Stimulated activated memory B cell treated with anti-CD40 and anti-IgM and Interleukin-4, amounts not matched to agents 10 μg/mL and 1 μg/mL and 100 μg/mL, for 72 hours (primary cell): ENCODE results near the gene DDX31.
"Not testable (repeated sequence)": the region's sequence is repeated elsewhere in the genome, so short reads cannot be mapped to it uniquely, and the experiment has no call there.

Experiments
- ATAC-seq: fragments of 150-1000 bp; cut with Tn5 transposase; 2 replicates; pipeline ENCODE4 v1.10.0; 2021
- H3K27ac Mint-ChIP-seq: one replicate; pipeline ENCODE4 v1.8.0; 2022; ENCODE audit warnings: mild to moderate bottlenecking, mixed read lengths
- H3K27me3 Mint-ChIP-seq: one replicate; pipeline ENCODE4 v1.8.0; 2022; ENCODE audit warnings: mixed read lengths
- H3K36me3 Mint-ChIP-seq: one replicate; pipeline ENCODE4 v1.8.0; 2022; ENCODE audit warnings: mixed read lengths
- H3K4me1 Mint-ChIP-seq: one replicate; pipeline ENCODE4 v1.8.0; 2022; ENCODE audit warnings: mixed read lengths
- H3K4me3 Mint-ChIP-seq: one replicate; pipeline ENCODE4 v1.8.0; 2022; ENCODE audit warnings: mild to moderate bottlenecking, moderate library complexity, mixed read lengths
- H3K9me3 Mint-ChIP-seq: one replicate; pipeline ENCODE4 v1.8.0; 2022; ENCODE audit warnings: mixed read lengths

Gene DDX31

GRCh38 chr9:132669698-132670456, at the start of gene DDX31:
DDX31 (minus strand) TSS chr9:132669983; CDS start chr9:132669934, 49 bp downstream.
- H3K4me1 Mint-ChIP-seq, result peaks cover 47% of the 10 kb centered on the region
- H3K27ac Mint-ChIP-seq, result peak within 1 kb of the TSS; percentile 96
- peak; percentile 96 for ATAC-seq
- H3K9me3 Mint-ChIP-seq, result no peaks in the 10 kb centered on the region
- no peaks in the 10 kb centered on the region for H3K27me3 Mint-ChIP-seq
- peak within 1 kb of the TSS; percentile 85 for H3K4me3 Mint-ChIP-seq
- H3K36me3 Mint-ChIP-seq, result peaks cover 6% of the 10 kb centered on the region

GRCh38 chr9:132718381-132718928, 48.7 kb upstream of the DDX31 start:
- not testable (repeated sequence) for H3K36me3 Mint-ChIP-seq, ATAC-seq, H3K4me3 Mint-ChIP-seq, H3K4me1 Mint-ChIP-seq, H3K9me3 Mint-ChIP-seq, H3K27ac Mint-ChIP-seq
- H3K27me3 Mint-ChIP-seq, result peaks cover 43% of the 10 kb centered on the region

DNA sequence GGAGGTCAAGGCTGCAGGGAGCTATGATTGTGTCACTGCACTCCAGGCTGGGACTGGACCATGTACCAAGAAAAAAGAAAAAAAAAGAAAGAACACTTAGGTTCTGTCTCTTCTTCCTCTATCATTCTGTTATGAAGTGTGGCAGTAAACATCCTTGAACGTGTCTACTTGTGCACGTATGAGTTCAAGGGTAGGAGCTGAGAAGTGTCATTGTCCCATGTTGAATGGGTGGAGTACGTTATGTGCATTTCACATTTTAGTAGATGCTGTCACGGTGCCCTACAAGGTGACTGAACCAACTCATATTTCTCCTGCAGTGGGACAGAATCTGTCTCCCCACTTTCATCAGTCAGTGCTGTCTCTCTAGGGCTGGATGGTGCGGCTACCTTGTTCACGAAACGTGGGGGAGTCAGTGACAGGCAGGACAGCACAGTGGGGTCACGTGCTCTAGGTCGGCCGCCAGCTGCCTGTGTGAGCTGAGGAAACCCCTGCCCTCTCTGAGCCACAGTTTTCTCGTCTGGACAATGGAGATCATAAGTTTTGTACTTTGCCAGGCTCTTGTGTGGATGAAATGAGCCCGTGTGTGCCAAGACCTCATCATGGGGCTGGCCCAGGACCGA, 47.7 kb upstream of the DDX31 start:
- no peaks in the 10 kb centered on the region for H3K4me1 Mint-ChIP-seq
- H3K27me3 Mint-ChIP-seq, result peaks cover 39% of the 10 kb centered on the region
- no peak overlapping the region for H3K27ac Mint-ChIP-seq
- ATAC-seq, result no peak
- H3K4me3 Mint-ChIP-seq, result no peak overlapping the region
- no peaks in the 10 kb centered on the region for H3K36me3 Mint-ChIP-seq
- no peaks in the 10 kb centered on the region for H3K9me3 Mint-ChIP-seq

DNA sequence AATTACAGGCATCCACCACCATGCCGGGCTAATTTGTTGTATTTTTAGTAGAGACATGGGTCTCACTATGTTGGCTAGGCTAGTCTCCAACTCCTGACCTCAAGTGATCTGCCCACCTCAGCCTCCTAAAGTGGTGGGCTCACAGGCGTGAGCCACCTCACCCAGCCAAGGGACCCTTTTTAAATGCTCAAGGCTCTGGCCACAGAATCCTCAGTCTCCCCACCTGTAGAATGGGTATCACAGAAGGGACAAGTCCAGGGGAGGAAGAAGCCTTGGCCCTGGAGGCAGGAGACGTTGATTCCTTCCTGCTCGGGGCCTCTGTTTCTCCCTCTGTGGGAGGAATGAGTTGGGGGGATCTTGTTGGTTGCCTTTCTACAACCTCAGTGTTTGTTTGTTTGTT, 46.2 kb upstream of the DDX31 start:
- Mint-ChIP-seq H3K27ac (no peak overlapping the region), H3K4me1 (no peaks in the 10 kb centered on the region), H3K4me3 (no peak overlapping the region), H3K9me3 (no peaks in the 10 kb centered on the region), H3K36me3 (no peaks in the 10 kb centered on the region), H3K27me3 (peaks cover 40% of the 10 kb centered on the region)
- ATAC-seq, result no peak

DNA sequence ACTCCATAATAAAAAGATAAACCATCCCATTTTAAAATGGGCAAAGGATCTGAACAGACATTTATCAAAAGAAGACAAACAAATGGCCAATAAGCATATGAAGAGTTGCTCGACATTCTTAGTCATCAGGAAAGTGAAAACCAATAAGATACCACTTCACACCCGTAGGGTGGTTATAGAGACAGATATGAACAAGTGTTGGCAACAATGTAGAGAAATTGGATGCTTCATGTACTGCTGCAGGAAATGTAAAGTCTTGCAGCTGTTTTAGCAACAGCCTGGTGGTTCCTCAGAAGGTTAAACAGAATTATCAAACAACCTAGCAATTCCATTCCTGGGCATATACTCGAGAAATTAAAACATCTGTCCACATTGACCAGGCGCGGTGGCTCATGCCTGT, 43.0 kb upstream of the DDX31 start:
- Mint-ChIP-seq H3K27ac (no peak overlapping the region), H3K4me3 (no peak overlapping the region), H3K27me3 (peaks cover 29% of the 10 kb centered on the region), H3K4me1 (no peaks in the 10 kb centered on the region), H3K36me3 (no peaks in the 10 kb centered on the region), H3K9me3 (no peaks in the 10 kb centered on the region)
- no peak for ATAC-seq

- H3K4me3 Mint-ChIP-seq, result no peak overlapping the region
- no peaks in the 10 kb centered on the region for H3K9me3 Mint-ChIP-seq
- peaks cover 21% of the 10 kb centered on the region for H3K27me3 Mint-ChIP-seq
- H3K4me1 Mint-ChIP-seq, result no peaks in the 10 kb centered on the region
- no peak for ATAC-seq
- no peak overlapping the region for H3K27ac Mint-ChIP-seq
- no peaks in the 10 kb centered on the region for H3K36me3 Mint-ChIP-seq
These were observed 42.1 kb upstream of the DDX31 start for GRCh38 chr9:132711846-132712245.

DNA sequence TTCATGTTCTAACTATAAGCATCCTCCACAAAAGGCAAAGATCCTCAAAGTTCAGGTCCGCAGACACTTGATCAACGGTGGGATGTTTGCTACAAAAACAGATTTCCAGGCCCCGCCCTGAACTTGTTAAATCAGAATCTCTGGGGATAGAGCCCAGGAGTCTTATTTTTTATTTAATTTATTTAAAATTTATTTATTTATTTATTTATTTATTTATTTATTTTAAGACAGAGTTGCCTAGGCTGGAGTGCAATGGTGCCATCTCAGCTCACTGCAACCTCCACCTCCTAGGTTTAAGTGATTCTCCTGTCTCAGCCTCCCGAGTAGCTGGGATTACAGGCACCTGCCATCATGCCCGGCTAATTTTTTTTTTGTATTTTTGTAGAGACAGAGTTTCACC, 41.4 kb upstream of the DDX31 start:
- not testable (repeated sequence) for H3K4me1 Mint-ChIP-seq, H3K9me3 Mint-ChIP-seq, ATAC-seq, H3K27ac Mint-ChIP-seq, H3K4me3 Mint-ChIP-seq, H3K36me3 Mint-ChIP-seq
- peaks cover 27% of the 10 kb centered on the region for H3K27me3 Mint-ChIP-seq

GRCh38 chr9:132710333-132710732, 40.5 kb upstream of the DDX31 start:
- Mint-ChIP-seq H3K4me1 (no peaks in the 10 kb centered on the region), H3K4me3 (no peak overlapping the region), H3K36me3 (no peaks in the 10 kb centered on the region), H3K27ac (no peak overlapping the region), H3K27me3 (peaks cover 35% of the 10 kb centered on the region), H3K9me3 (no peaks in the 10 kb centered on the region)
- ATAC-seq, result no peak

DNA sequence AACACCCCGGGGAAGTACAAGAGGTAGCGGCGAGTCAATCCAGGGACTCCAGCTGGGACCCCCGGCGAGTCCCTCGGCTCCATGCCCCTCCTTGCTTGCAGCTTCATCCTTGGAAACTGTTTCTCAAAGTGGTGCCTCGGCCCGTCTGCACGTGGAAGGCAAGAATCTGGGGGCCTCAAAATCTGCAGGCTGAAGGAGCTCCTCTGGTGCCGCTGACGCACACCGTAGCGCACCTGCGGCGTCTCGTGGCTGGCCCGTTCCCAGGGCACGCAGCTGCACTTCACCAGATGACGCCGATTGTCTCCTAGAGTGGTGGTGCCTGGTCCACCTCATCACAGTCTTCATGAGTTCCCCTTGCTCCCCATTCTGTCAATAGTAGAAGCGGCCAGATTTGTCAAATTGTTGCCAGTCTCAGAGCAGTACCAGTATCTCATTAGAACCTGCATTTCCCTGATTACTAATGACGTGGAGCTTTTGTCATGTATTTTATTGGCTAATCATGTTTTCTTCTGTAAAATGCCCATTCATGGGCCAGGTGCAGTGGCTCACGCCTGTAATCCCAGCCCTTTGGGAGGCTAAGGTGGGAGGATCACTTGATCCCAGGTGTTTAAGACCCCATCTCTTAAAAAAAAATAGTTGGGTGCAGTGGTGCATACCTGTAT, 39.1 kb upstream of the DDX31 start:
- peaks cover 49% of the 10 kb centered on the region for H3K27me3 Mint-ChIP-seq
- no peaks in the 10 kb centered on the region for H3K4me1 Mint-ChIP-seq
- no peak overlapping the region for H3K4me3 Mint-ChIP-seq
- ATAC-seq, result no peak
- no peaks in the 10 kb centered on the region for H3K9me3 Mint-ChIP-seq
- no peak overlapping the region for H3K27ac Mint-ChIP-seq
- no peaks in the 10 kb centered on the region for H3K36me3 Mint-ChIP-seq

GRCh38 chr9:132708239-132708638, 38.5 kb upstream of the DDX31 start:
- no peaks in the 10 kb centered on the region for H3K36me3 Mint-ChIP-seq
- ATAC-seq, result no peak
- H3K27me3 Mint-ChIP-seq, result peaks cover 45% of the 10 kb centered on the region
- no peak overlapping the region for H3K27ac Mint-ChIP-seq
- H3K4me1 Mint-ChIP-seq, result no peaks in the 10 kb centered on the region
- H3K4me3 Mint-ChIP-seq, result no peak overlapping the region
- no peaks in the 10 kb centered on the region for H3K9me3 Mint-ChIP-seq

- H3K4me1 Mint-ChIP-seq, result no peaks in the 10 kb centered on the region
- H3K4me3 Mint-ChIP-seq, result no peak overlapping the region
- no peak overlapping the region for H3K27ac Mint-ChIP-seq
- no peak for ATAC-seq
- H3K36me3 Mint-ChIP-seq, result no peaks in the 10 kb centered on the region
- peaks cover 3% of the 10 kb centered on the region for H3K9me3 Mint-ChIP-seq
- peaks cover 30% of the 10 kb centered on the region for H3K27me3 Mint-ChIP-seq
These were observed 33.6 kb upstream of the DDX31 start for GRCh38 chr9:132703336-132703735.

- H3K27me3 Mint-ChIP-seq, result peaks cover 30% of the 10 kb centered on the region
- no peak overlapping the region for H3K4me3 Mint-ChIP-seq
- no peaks in the 10 kb centered on the region for H3K4me1 Mint-ChIP-seq
- H3K27ac Mint-ChIP-seq, result no peak overlapping the region
- ATAC-seq, result no peak
- H3K9me3 Mint-ChIP-seq, result peaks cover 10% of the 10 kb centered on the region
- H3K36me3 Mint-ChIP-seq, result no peaks in the 10 kb centered on the region
These were observed 32.5 kb upstream of the DDX31 start for GRCh38 chr9:132702254-132702653.

DNA sequence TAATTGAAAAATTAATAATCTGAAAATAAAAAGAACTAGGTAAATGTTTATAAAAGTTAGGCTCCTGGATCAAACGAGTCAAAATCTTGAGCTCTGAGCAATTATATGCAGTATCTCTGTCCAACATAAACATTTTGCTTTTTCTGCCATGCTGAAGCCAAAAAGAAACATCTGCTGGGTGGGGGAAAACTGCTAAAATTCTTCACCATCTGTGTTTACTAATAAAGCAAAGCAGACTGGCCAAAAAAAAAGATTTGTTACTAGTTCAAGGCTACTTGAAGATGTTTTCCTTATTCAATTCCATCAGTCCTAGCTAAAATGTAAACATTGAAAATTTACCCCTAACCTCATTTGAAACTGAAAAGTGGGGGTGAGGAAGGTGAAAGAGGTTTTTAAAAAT, 30.2 kb upstream of the DDX31 start:
- H3K4me3 Mint-ChIP-seq, result no peak overlapping the region
- no peak for ATAC-seq
- H3K36me3 Mint-ChIP-seq, result peaks cover 6% of the 10 kb centered on the region
- H3K4me1 Mint-ChIP-seq, result no peaks in the 10 kb centered on the region
- peaks cover 19% of the 10 kb centered on the region for H3K9me3 Mint-ChIP-seq
- peaks cover 13% of the 10 kb centered on the region for H3K27me3 Mint-ChIP-seq
- H3K27ac Mint-ChIP-seq, result no peak overlapping the region

GRCh38 chr9:132698989-132699388, 29.2 kb upstream of the DDX31 start:
- H3K4me1 Mint-ChIP-seq, result no peaks in the 10 kb centered on the region
- H3K27me3 Mint-ChIP-seq, result peaks cover 4% of the 10 kb centered on the region
- peaks cover 11% of the 10 kb centered on the region for H3K36me3 Mint-ChIP-seq
- H3K9me3 Mint-ChIP-seq, result peaks cover 20% of the 10 kb centered on the region
- no peak overlapping the region for H3K27ac Mint-ChIP-seq
- ATAC-seq, result no peak
- no peak overlapping the region for H3K4me3 Mint-ChIP-seq

GRCh38 chr9:132697230-132697629, 27.4 kb upstream of the DDX31 start:
- peaks cover 18% of the 10 kb centered on the region for H3K36me3 Mint-ChIP-seq
- peaks cover 20% of the 10 kb centered on the region for H3K9me3 Mint-ChIP-seq
- no peaks in the 10 kb centered on the region for H3K4me1 Mint-ChIP-seq
- H3K27me3 Mint-ChIP-seq, result no peaks in the 10 kb centered on the region
- no peak for ATAC-seq
- H3K27ac Mint-ChIP-seq, result no peak overlapping the region
- H3K4me3 Mint-ChIP-seq, result no peak overlapping the region
